IMR-90 (cell line): ENCODE results near the gene CHD2. TPM values are rescaled to one million over a fixed set of nuclear protein-coding genes. Genes with fewer than 3 reads are reported as not detected.

Experiments
- ATAC-seq: fragments of 200-7000 bp; cut with Tn5 transposase; 2 replicates; pipeline ENCODE4 v1.9.1; 2020; ENCODE audit warnings: low read depth, mild to moderate bottlenecking, moderate library complexity
- BruUV-seq: library from RNA; stranded (reverse); fragments of 400-500 nt; replicated peaks from 2 replicates; lab custom pipeline; 2021; lab: Mats Ljungman, UMichigan
- CTCF ChIA-PET: fragments of 300-600 bp; formaldehyde crosslinking; extraction: SDS; loops from one replicate; lab custom pipeline; 2021; ENCODE audit warnings: antibody characterized with exemption; lab: Yijun Ruan, JAX
- POLR2A ChIA-PET: fragments of 300-600 bp; sonication (Branson Sonifier 250); formaldehyde crosslinking; loops from one replicate; lab custom pipeline; 2022; ENCODE audit warnings: antibody characterized with exemption; ENCODE audit not compliant: unreplicated experiment; lab: Charles Lee
- DNase-seq: peaks from one replicate; pipeline ENCODE4 v3.0.0; 2013
- H2AFZ ChIP-seq: replicated peaks from 2 replicates; pipeline ENCODE3; 2013; ENCODE audit warnings: low read length, mild to moderate bottlenecking; ENCODE audit not compliant: poor library complexity
- H2AK5ac ChIP-seq: 2 replicates; pipeline ENCODE4 v1.6.1; 2013; ENCODE audit warnings: low read depth, low read length, inconsistent platforms
- H2AK9ac ChIP-seq: replicated peaks from 2 replicates; pipeline ENCODE3; 2013; ENCODE audit warnings: mild to moderate bottlenecking, low read depth, low read length, moderate library complexity; ENCODE audit not compliant: poor library complexity
- H2BK120ac ChIP-seq: 2 replicates; pipeline ENCODE4 v1.6.1; 2013; ENCODE audit warnings: low read depth, low read length, inconsistent platforms
- H2BK15ac ChIP-seq: 3 replicates; pipeline ENCODE4 v1.6.1; 2013; ENCODE audit warnings: low read depth, low read length, inconsistent platforms
- H2BK20ac ChIP-seq: 2 replicates; pipeline ENCODE4 v1.6.1; 2013; ENCODE audit warnings: low read depth, mild to moderate bottlenecking, inconsistent platforms, low read length, moderate library complexity
- H2BK5ac ChIP-seq: 2 replicates; pipeline ENCODE4 v1.6.1; 2013; ENCODE audit warnings: mild to moderate bottlenecking, low read depth, low read length, inconsistent platforms; ENCODE audit not compliant: poor library complexity, severe bottlenecking
- H3K14ac ChIP-seq: replicated peaks from 2 replicates; pipeline ENCODE4 v1.6.1; 2013; ENCODE audit warnings: low read depth, low read length, inconsistent platforms
- H3K18ac ChIP-seq: 2 replicates; pipeline ENCODE4 v1.6.1; 2013; ENCODE audit warnings: low read depth, low read length, control low read depth
- H3K23ac ChIP-seq: 2 replicates; pipeline ENCODE4 v1.6.1; 2013; ENCODE audit warnings: low read depth, low read length, inconsistent platforms
- H3K27ac ChIP-seq: 2 replicates; pipeline ENCODE4 v1.5.1; 2013; ENCODE audit warnings: mild to moderate bottlenecking, control low read depth, low read length; ENCODE audit not compliant: insufficient read depth
- H3K27me3 ChIP-seq: 2 replicates; pipeline ENCODE4 v1.6.1; 2013; ENCODE audit warnings: low read length; ENCODE audit not compliant: control insufficient read depth, insufficient read depth
- H3K36me3 ChIP-seq: 2 replicates; pipeline ENCODE4 v1.6.1; 2013; ENCODE audit warnings: low read length, mixed read lengths; ENCODE audit not compliant: control insufficient read depth, insufficient read depth
- H3K4ac ChIP-seq: 2 replicates; pipeline ENCODE4 v1.6.1; 2013; ENCODE audit warnings: low read depth, low read length, inconsistent platforms
- H3K4me1 ChIP-seq: 2 replicates; pipeline ENCODE4 v1.6.1; 2013; ENCODE audit warnings: low read length, mixed read lengths; ENCODE audit not compliant: control insufficient read depth, insufficient read depth
- H3K4me2 ChIP-seq: 2 replicates; pipeline ENCODE4 v1.6.1; 2013; ENCODE audit warnings: low read depth, mild to moderate bottlenecking, control low read depth, low read length, moderate library complexity
- H3K4me3 ChIP-seq: 2 replicates; pipeline ENCODE4 v1.5.1; 2013; ENCODE audit warnings: low read depth, mild to moderate bottlenecking, control low read depth, low read length, moderate library complexity; ENCODE audit not compliant: insufficient read depth
- H3K56ac ChIP-seq: 2 replicates; pipeline ENCODE4 v1.6.1; 2013; ENCODE audit warnings: low read length, inconsistent platforms; ENCODE audit not compliant: insufficient read depth; ENCODE audit errors: extremely low read depth
- H3K79me1 ChIP-seq, 2 experiments: 2 replicates each; pipeline ENCODE4 v1.6.1; 2013; ENCODE audit warnings: low read length in 2 of 2, inconsistent platforms in 1 of 2, low read depth in 1 of 2
- H3K9ac ChIP-seq: 2 replicates; pipeline ENCODE4 v1.6.1; 2013; ENCODE audit warnings: low read depth, low read length, control low read depth
- H3K9me1 ChIP-seq: 2 replicates; pipeline ENCODE4 v1.6.1; 2013; ENCODE audit warnings: low read length, inconsistent platforms; ENCODE audit not compliant: insufficient read depth
- H3K9me3 ChIP-seq: 2 replicates; pipeline ENCODE4 v1.6.1; 2013; ENCODE audit warnings: low read length; ENCODE audit not compliant: control insufficient read depth, insufficient read depth
- H4K20me1 ChIP-seq: 2 replicates; pipeline ENCODE4 v1.6.1; 2013; ENCODE audit warnings: low read length, inconsistent platforms; ENCODE audit not compliant: insufficient read depth
- H4K5ac ChIP-seq: 2 replicates; pipeline ENCODE4 v1.6.1; 2013; ENCODE audit warnings: mild to moderate bottlenecking, low read depth, low read length, control low read depth
- H4K8ac ChIP-seq, 2 experiments: 2 replicates each; pipeline ENCODE4 v1.6.1; 2013; ENCODE audit warnings: low read depth in 2 of 2, low read length in 2 of 2, control low read depth in 1 of 2, inconsistent platforms in 1 of 2
- H4K91ac ChIP-seq: 2 replicates; pipeline ENCODE4 v1.6.1; 2013; ENCODE audit warnings: low read depth, low read length, inconsistent platforms; ENCODE audit not compliant: insufficient read depth
- CHD1 ChIP-seq: IDR thresholded peaks from 2 replicates; pipeline ENCODE4 v1.6.1; 2012; ENCODE audit warnings: low read depth, low read length, improper control_type of control experiment
- NFE2L2 ChIP-seq: fragments of 150-350 bp; IDR thresholded peaks from 2 replicates; pipeline ENCODE4 v1.6.1; 2016; ENCODE audit warnings: low read depth, mild to moderate bottlenecking, low read length
- WGBS, 2 experiments: methylation state at CpG; one replicate each; pipeline versions ENCODE4 v1.1.5 to v1.1.7; 2013; ENCODE audit warnings: missing lambda C conversion rate in 2 of 2; ENCODE audit not compliant: insufficient read length in 1 of 2; ENCODE audit errors: extremely low coverage in 2 of 2; 5-methylcytosine and 5-hydroxymethylcytosine counted together
- dilution Hi-C: fragments of 300-500 bp; cut with HindIII; formaldehyde crosslinking; loops from one replicate; pipeline ENCODE4 v1.14.3; 2018; ENCODE audit warnings: low sequenced_read_pairs; ENCODE audit not compliant: unreplicated experiment
- in situ Hi-C: fragments of 300-500 bp; cut with MboI; formaldehyde crosslinking; loops from 3 replicates; pipeline ENCODE4 v1.14.3; 2019; ENCODE audit warnings: low sequenced_read_pairs, inconsistent platforms, mixed read lengths
- intact Hi-C: fragments of 100-400 bp; cut with micrococcal nuclease; formaldehyde crosslinking; loops from 2 replicates; pipeline ENCODE4 v1.10.0; 2022
- polyA plus RNA-seq, 3 experiments: library from polyadenylated mRNA; depleted of rRNA; stranded (reverse); fragments of >200 nt; gene quantifications; 2 replicates each; pipeline ENCODE4 v1.2.3, GENCODE V29; 2012; ENCODE audit warnings: low replicate concordance in 1 of 3
- total RNA-seq: library from RNA; depleted of rRNA; stranded (reverse); fragments of >200 nt; gene quantifications from 2 replicates; pipeline ENCODE4 v1.2.3, GENCODE V29; 2012

CHD2 gene
- total and polyA plus RNA-seq, 2 of the 4 experiments (the other 2 are of a cell fraction) = 44.9 to 64.7 TPM

- Histone ChIP-seq H3K9ac (peak overlapping the region; percentile 99), H3K4me2 (peak overlapping the region; percentile 97), H4K91ac (peak overlapping the region; percentile 61), H3K18ac (peak overlapping the region; percentile 67), H3K9me3 (no peaks in the 10 kb centered on the region), H3K4ac (peak overlapping the region; percentile 32; the same call in 1 of the 2 replicates), H2BK15ac (no peak overlapping the region), H4K20me1 (peaks cover 9% of the 10 kb centered on the region), H3K14ac (peak overlapping the region; percentile 87), H2BK5ac (peak overlapping the region; percentile 98), H2AK5ac (no peak overlapping the region; the same call in 1 of the 2 replicates), H2BK120ac (no peak overlapping the region), H3K9me1 (no peaks in the 10 kb centered on the region), H3K23ac (peak overlapping the region; percentile 57), H4K5ac (peak overlapping the region; percentile 96), H3K4me3 (peak overlapping the region; percentile 82), H3K56ac (peak overlapping the region; percentile 96), H3K36me3 (peaks cover 12% of the 10 kb centered on the region), H3K79me1 (no peaks in the 10 kb centered on the region), H2AFZ (no peak overlapping the region), H3K27ac (peak overlapping the region; percentile 79), H2BK20ac (no peak overlapping the region), H2AK9ac (no peak overlapping the region), H4K8ac (peak overlapping the region; percentile 80 to 94), H3K4me1 (peaks cover 2% of the 10 kb centered on the region; the same call in 1 of the 2 replicates), H3K27me3 (no peaks in the 10 kb centered on the region)
- CTCF ChIA-PET = interaction anchor here (0.9 to 1.6 kb wide), 2 partner anchors 92 to 104 kb away, joined by 3 to 7 read pairs; no protein-coding TSS in a partner anchor
- POLR2A ChIA-PET = interaction anchor here (0.9 to 3.2 kb wide), 5 partner anchors 12 to 92 kb away, joined by 3 to 25 read pairs (median 7); no protein-coding TSS in a partner anchor
- BruUV-seq = TSS peak; percentile 61
- whole genome bisulfite sequencing, 2 experiments = no CpG with 5 or more reads among the region's 8 CpGs
- ATAC-seq (no peak), DNase-seq (no peak)
- TF ChIP-seq CHD1 = peak; percentile 92; the same call in 1 of the 2 replicates
- no peak for TF ChIP-seq NFE2L2
- intact Hi-C loops = loop anchor here (2.0 kb wide), 1 partner anchor 92 kb away; no protein-coding TSS in a partner anchor
- dilution Hi-C loops = no loop called here
- in situ Hi-C loops = no loop called here
These were observed 1.1 kb downstream of the CHD2 start for GRCh38 chr15:92901072-92901761.
